Measurements from ENCODE around the gene RHOG.

- TF ChIP-seq CTCF (IDR thresholded peaks at IDR 0.05) (no peak), POLR2A (IDR thresholded peaks at IDR 0.05) (no peak)
These were observed 17.5 kb downstream of the RHOG start for GRCh38 chr11:3823303-3823702.
